ENCODE measurements around the gene HSD3B2.

DNA sequence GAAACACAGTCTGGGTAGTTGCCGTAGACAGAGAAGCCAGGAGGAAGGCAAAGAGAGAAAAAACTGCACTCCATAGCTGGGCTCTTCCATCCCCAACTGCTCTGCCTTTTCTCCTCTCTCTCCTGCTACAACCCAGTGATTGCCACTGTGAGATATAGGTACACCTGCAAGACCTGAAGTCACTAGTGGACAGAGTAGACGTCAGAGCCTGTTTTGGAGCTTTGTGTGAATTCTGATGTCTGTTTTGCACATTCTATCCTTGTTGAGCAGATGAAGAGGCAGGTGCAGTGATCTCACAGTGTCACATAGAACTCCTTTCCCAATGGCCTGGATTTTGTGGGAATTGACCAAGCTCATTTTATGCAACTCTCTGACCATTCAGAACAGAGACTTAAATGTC, 44.2 kb upstream of the HSD3B2 start:
- TF ChIP-seq CTCF (IDR thresholded peaks at IDR 0.05; ENCODE audit: poor library complexity): no peak
- no peak for TF ChIP-seq EZH2 (IDR thresholded peaks at IDR 0.05; ENCODE audit: borderline replicate concordance)
- TF ChIP-seq EZH2phosphoT487 (IDR thresholded peaks at IDR 0.05; ENCODE audit: low read depth, severe bottlenecking, unreplicated experiment): no peak

Measured in hepatocyte (in vitro differentiated cells).